IMR-90 (cell line): Measurements from ENCODE around the gene DNASE1.

Experiments used
- BHLHE40 ChIP-seq: fragments of 150-350 bp; IDR thresholded peaks from 2 replicates; pipeline ENCODE4 v1.6.1; 2016; ENCODE audit warnings: mild to moderate bottlenecking, low read depth, low read length
- CHD1 ChIP-seq: IDR thresholded peaks from 2 replicates; pipeline ENCODE4 v1.6.1; 2012; ENCODE audit warnings: low read depth, low read length, improper control_type of control experiment
- CTCF ChIP-seq: conservative IDR thresholded peaks from 2 replicates; pipeline ENCODE4 v1.5.1; 2012; ENCODE audit warnings: mild to moderate bottlenecking, low read depth, low read length, improper control_type of control experiment
- ELK1 ChIP-seq: fragments of 150-350 bp; IDR thresholded peaks from 2 replicates; pipeline ENCODE4 v1.6.1; 2016; ENCODE audit warnings: low read depth, mild to moderate bottlenecking, low read length, moderate library complexity, borderline replicate concordance
- MAFK ChIP-seq: IDR thresholded peaks from 2 replicates; pipeline ENCODE4 v1.6.1; 2012; ENCODE audit warnings: low read depth, low read length, improper control_type of control experiment
- MXI1 ChIP-seq: IDR thresholded peaks from 2 replicates; pipeline ENCODE4 v1.6.1; 2012; ENCODE audit warnings: low read depth, mild to moderate bottlenecking, low read length, moderate library complexity, borderline replicate concordance
- POLR2A ChIP-seq: IDR thresholded peaks from 2 replicates; pipeline ENCODE4 v1.6.1; 2012; ENCODE audit warnings: mild to moderate bottlenecking, low read depth, low read length
- RAD21 ChIP-seq: IDR thresholded peaks from 2 replicates; pipeline ENCODE4 v1.6.1; 2012; ENCODE audit warnings: low read length, improper control_type of control experiment
- RFX5 ChIP-seq: IDR thresholded peaks from 2 replicates; pipeline ENCODE4 v1.8.0; 2012; ENCODE audit warnings: low read depth, mild to moderate bottlenecking, low read length, moderate library complexity
- SMC3 ChIP-seq: fragments of 150-350 bp; IDR thresholded peaks from 2 replicates; pipeline ENCODE4 v1.6.1; 2016; ENCODE audit warnings: low read depth, mild to moderate bottlenecking, antibody characterized with exemption, low read length, moderate library complexity
- USF2 ChIP-seq: fragments of 150-350 bp; IDR thresholded peaks from 2 replicates; pipeline ENCODE4 v1.6.1; 2017; ENCODE audit warnings: mild to moderate bottlenecking, antibody characterized with exemption, low read length, low read depth

GRCh38 chr16:3655396-3656159 lies 1.1 kb downstream of the DNASE1 start:
- TF ChIP-seq CTCF (no peak), POLR2A (no peak), USF2 (no peak), SMC3 (no peak), MXI1 (no peak), BHLHE40 (no peak), MAFK (no peak), RFX5 (no peak), ELK1 (no peak), RAD21 (no peak), CHD1 (no peak)
